M059J (cell line): Measurements from ENCODE around the gene VWC2L. TPM values are rescaled to one million over a fixed set of nuclear protein-coding genes. Genes with fewer than 3 reads are reported as not detected.

Experiments
- DNase-seq: peaks from one replicate; pipeline ENCODE4 v3.0.0-alpha.2; 2012; ENCODE audit warnings: low read depth
- total RNA-seq: library from RNA; depleted of rRNA; stranded (reverse); fragments of >200 nt; shearing (Covaris generic); gene quantifications from 2 replicates; pipeline ENCODE4 v1.2.3, GENCODE V29; 2014

VWC2L gene
- total RNA-seq, 1 experiment from 2014 or later = 0.02 TPM

DNA sequence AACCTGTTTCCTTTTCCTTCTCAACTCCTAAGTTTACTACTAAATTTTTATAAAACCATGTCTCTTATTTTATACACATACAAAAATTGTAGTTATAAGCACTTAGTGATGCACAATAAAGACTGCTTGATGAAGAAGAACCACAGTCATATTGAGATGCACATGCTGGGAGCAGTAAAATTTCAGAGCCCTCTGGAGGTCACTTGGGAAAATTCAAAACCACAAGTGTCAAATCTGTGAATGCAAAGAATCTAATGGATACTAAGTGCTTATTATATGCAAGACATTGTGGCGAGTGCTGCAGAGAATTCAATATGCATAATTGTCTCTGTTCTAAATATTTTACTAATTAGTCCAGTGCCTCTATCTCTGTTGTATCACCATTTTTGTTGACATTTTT is 180.5 kb downstream of the VWC2L start:
- no peak for DNase-seq

DNA sequence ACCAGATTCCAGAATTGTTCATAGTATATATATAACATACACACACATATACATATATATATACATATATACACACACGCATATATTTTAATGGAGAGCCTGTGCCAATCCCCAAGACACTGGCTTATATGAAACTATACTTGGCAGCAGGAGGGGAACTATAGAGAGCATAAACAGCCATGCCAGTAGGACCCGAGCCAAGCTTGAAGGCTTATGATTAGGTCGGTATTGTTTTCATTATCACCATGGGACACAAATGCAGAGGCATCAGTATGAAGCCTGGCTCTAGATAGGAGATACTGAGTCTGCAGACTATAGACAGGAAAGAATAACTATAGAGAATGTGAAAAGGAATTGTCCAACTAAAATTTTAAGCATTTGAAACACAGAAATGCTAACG is 181.2 kb downstream of the VWC2L start:
- DNase-seq = no peak

- DNase-seq = peak; percentile 90
Observed at GRCh38 chr2:214593727-214594126, 182.9 kb downstream of the VWC2L start.

- no peak for DNase-seq
Observed at GRCh38 chr2:214601852-214602633, 191.2 kb downstream of the VWC2L start.

DNA sequence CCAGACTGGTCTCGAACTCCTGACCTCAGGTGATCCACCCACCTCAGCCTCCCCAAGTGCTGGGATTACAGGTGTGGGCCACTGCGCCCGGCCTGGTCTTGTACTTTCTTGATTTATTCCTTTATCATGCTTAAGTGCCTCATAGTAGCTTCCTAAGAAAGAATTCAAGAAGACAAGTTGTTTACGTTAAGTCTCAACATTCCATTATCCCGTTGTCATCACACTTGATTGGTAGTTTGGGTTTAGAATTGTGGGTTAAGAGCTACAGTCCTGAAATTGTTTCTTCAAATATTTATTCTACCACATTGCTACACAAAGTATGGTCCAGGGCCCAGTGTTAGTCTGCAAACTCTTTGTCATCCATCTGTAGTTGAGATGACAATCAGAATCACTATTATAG is 194.0 kb downstream of the VWC2L start:
- peak; percentile 82 for DNase-seq

DNA sequence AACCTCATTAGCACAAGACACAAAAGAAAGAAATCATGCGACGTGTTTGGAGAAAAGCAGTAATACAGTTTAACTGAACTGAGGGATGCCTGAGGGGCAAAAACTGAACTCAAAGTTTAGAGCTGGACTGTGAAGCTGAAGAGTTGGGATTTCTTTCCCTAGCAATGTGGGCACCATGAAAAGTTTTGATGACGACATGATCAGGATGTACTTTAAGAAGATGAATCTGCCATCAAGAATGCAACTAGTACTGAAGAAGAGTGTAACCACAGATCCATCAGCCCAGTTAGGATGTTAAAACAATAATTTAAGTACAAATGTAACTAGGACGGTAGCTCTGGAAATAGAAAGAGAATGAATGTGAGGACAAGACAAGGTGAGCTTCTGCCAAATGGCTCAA is 196.2 kb downstream of the VWC2L start:
- DNase-seq = no peak

DNA sequence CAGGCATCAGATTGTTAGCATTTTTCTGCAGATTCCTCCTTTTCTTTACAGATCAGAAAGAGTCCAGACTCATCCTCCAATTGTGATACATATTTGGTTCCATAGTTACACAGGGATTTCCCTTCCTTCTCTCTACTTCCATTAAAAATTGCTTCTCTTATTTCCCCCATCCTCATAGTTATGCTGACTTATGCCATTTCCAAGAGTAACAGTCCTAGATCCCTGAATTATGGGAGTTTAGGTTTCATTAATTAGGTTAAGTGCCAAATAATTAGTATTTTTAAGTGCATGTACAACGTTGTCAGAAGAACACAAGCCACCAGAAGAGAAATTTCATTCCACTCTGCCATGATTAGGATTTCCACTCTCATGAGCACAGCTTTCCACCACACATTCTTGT is 200.2 kb downstream of the VWC2L start:
- no peak for DNase-seq

- no peak for DNase-seq
Observed at GRCh38 chr2:214624166-214624760, 213.4 kb downstream of the VWC2L start.

- DNase-seq = peak; percentile 22
Observed at GRCh38 chr2:214628091-214628490, 217.2 kb downstream of the VWC2L start.
